NOMO-1 treated with dmso at 0.1 percent for 144 hours (cell line): ENCODE data around the gene LY6G6C.

Experiments
- DNase-seq: peaks from one replicate; lab custom pipeline; 2025; ENCODE audit not compliant: unreplicated experiment; lab: John Stamatoyannopoulos, UW

LY6G6C gene

DNA sequence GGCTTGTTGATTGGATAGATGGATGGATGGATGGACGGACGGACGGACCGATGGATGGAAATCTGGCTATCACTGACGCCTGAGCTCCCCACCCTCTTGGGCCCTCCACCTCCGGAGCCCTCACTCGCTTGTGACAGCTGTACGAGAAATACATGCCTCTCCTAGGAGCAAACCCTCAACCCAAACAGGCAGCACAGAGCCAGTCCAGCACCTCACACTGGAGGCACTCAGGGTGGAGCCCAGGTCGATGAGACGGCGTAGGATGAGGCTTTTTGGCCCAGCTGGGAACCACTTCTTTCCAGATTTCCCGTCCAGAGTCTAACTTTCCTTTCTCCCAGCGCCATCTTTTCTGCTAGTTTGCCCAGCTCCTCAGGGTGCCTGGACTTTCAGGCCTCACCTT lies 38.0 kb downstream of the LY6G6C start:
- no peak for DNase-seq

DNA sequence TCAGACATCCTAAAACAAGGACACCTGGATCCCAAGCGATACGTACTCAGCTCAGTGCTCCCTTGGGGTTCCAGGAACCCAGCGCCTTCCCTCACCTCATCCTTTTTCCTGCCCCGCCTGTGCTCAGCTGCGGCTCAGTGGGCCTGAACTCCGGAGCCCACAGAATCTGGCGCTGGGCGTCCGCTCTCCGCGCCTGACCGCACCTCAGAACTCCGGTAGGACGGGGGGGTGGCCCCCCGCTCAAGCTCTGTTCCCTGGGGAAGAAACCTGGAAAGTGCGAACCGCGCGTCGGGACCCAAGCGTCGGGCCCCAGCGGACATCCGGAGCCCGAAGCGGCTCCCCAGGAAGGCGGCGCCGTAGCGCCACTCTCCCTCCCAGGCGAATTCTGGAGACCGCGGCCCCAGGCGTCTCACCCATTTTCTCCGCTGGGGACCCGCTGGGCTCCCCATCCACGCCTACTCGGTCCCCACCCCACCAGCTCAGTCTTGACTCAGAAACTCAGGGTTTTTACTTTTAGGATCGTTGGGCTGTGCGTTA lies 40.3 kb downstream of the LY6G6C start:
- no peak for DNase-seq

DNA sequence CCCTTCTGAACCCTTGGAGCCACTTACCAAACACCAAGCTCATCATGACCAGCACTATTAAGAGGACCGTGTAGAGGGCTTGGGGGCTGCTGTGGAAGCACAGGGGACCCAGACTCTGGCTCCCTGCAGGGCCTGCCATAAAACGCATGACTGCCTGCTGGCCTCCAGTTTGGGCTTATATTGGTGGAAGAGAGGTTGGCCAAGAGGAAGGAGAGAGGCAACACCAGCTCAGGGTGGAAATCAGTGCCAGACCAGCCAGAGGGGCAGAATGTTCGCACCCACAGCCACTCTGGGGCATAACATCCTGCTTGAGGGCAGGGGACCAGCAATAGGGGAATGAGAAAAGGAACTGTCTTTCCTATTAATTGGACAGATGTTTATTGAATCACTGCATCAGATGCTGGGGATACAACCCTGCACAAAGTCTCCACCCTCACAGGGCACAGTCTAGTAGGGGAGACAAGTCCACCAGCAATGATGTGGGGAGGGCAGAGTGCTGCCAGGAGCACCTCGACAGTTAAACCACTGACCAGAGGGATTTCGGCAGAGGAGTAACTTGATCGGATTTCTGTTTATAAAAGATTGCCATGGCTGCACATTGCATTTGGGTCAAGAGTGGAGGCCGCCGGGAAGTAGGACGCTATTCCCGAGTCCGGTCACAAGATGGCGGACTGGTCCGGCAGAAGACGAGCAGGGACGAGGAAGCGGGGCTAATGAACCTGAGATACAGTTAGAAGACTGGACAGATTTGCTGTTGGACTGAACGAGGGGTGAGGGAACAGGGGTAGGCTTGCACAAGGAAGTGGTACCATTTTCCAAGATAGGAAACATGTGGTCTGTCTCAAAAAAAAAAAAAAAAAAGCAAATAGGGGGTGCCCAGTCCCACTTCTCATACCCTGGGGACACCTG lies 41.1 kb downstream of the LY6G6C start, which contains the start of gene LY6G5C:
Gene LY6G5C (minus strand): TSS at position 842 of the 909 bp plus-strand sequence. CDS start 694 bp downstream, at position 148.
- peak; percentile 55 for DNase-seq

DNA sequence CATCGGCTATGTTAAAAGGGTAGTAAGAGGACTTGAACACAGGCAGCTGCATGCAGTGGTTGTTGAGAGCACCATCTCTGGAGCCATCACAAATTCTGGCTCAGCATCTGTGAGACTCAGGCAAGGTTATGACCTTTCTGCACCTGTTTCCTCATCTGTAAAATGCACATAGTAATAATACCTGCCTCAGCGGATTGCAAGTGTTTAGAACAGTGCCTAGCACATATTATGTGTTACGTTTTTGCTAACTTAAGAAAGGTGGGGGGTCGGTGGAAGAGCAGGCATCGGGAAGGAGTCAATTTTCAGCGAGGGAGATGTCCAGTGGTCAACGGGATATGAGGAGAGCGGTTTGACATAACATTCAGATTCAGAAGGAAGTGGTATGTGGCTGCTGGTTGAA lies 43.6 kb downstream of the LY6G6C start:
- no peak for DNase-seq

DNA sequence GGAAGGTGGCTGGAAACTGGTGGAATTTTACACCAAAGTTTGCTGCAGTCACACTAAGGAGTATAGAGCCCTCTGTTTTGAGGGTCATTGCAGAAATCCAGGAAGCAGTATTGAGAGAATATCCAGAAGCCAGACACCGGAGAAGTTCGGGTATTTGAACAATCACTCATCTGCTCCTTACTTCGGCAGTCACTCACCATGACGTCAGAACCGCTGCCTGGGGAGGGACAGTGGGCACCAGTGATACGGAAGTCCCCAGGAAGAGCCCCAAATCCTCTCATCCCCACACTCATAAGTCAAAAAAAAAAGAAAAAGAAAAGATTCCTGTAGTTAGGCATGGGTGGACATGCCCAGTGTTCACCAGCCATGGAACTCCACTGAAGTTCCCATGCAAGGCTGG lies 44.6 kb downstream of the LY6G6C start:
- DNase-seq = no peak

DNA sequence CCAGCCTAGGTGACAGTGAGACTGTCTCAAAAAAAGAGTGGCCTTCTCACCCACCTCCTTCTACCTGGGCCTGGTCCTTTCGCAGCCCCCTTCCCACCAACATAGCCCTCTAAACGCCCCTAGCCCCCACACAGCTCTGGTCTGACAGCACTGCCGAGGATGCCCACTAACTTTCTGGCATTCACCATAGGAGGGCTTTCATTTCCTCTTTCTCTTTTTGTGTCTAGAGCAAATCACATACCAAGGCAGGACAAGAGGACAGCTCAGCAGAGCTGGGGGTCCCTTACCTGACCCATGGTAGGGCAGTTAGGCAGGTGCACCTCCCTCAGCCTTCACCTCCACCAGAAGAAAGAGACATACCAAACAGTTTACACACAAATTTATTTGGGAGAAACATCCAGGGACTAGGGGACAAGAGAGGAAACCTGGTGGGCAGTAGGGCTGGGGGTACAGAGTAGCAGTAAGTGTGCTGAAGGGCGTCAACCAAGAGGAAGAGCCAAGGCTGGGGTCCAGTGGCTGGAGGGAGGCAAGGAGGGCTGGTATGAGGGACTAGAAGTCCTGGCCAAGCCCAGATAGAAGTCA lies 45.1 kb downstream of the LY6G6C start:
- DNase-seq = peak; percentile 8

DNA sequence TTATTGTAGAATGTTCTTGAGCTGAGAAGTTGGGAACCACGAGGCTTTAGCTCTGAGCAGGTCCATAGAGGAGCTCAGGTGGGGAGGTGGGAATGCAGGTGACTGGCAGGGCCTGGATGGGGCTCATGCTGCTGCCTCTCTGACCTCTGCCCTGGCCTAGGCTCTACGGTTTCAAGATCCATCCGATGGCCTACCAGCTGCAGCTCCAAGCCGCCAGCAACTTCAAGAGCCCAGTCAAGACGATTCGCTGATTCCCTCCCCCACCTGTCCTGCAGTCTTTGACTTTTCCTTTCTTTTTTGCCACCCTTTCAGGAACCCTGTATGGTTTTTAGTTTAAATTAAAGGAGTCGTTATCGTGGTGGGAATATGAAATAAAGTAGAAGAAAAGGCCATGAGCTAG lies 51.9 kb downstream of the LY6G6C start, which contains the start of gene LY6G5B:
Gene LY6G5B (plus strand): TSS at position 301 of the 400 bp plus-strand sequence. CDS start 975 bp downstream, outside the sequence.
- no peak for DNase-seq
